Uterus (tissue), 2 donors: ENCODE data around the gene CCL14.

Experiments
- CTCF ChIP-seq, 4 experiments: fragments of 200-600 bp in 2 of 4; fragments of 450-650 bp in 2 of 4; sonication (generic) in 2 of 4; IDR thresholded peaks; one replicate each; pipeline ENCODE4 v1.5.1; 2016 to 2019; ENCODE audit warnings: antibody characterized with exemption in 4 of 4, mild to moderate bottlenecking in 2 of 4, moderate library complexity in 1 of 4
- POLR2A ChIP-seq, 2 donors: fragments of 450-650 bp; IDR thresholded peaks; one replicate each; pipeline ENCODE4 v1.6.1; 2016; ENCODE audit warnings: antibody characterized with exemption in 2 of 2, mild to moderate bottlenecking in 1 of 2, moderate library complexity in 1 of 2

GRCh38 chr17:36016555-36016954 lies 30.0 kb upstream of the CCL14 start:
- TF ChIP-seq CTCF (IDR thresholded peaks at IDR 0.05), result no peak
- TF ChIP-seq POLR2A (IDR thresholded peaks at IDR 0.05), result no peak
